ENCODE measurements around the gene SLC5A10. TPM values are rescaled to one million over a fixed set of nuclear protein-coding genes. Genes with fewer than 3 reads are reported as not detected.
A peak's percentile ranks its signal among the peaks of the same experiment; 100 is the strongest.

The SLC5A10 gene
- total RNA-seq, 1 donor from 2014 or later, result not detected

DNA sequence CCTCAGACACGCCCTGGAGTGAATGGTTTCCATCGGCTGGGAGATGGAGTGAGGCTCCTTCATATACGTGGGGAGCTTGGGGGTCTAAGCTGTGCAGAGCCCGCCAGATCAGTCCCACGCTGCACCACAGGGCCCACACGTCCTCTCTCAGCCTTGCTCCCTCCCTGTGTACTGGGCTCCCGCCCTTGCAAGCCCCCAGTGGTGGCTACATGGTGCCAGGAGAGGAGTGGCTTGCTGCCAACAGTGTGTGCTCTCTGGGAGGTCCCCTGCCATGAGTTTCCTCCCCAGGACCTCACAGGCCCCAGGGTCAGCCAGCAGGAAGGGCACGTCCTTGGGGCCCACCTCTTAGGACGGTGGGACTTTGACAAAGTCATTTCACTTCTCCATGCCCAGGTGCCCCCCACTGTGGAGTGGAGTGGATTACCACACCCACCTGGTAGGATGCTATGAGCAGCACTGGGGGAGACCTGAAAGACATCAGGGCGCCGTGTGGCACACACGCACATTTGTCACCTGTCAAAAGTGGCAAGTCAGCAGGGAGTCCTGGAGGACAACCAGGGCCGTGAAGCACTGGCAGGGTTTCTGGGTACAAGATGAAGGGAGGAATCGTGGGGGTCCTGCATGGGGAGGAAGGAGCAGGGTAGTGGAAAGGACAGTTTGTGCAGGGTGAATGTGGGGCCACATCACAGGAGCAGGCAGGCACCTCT lies 13.7 kb downstream of the SLC5A10 start:
- no peaks in the 10 kb centered on the region for H3K27me3 ChIP-seq
- no peak for TF ChIP-seq CTCF (IDR thresholded peaks at IDR 0.05)
- no peaks in the 10 kb centered on the region for H3K9me3 ChIP-seq
- intact Hi-C loops (cut with DNase I), result no loop called here
- DNase-seq (ENCODE audit: low spot score in 2 of 2), result no peak
- peaks cover 0 to 4% of the 10 kb centered on the region in 2 donors for H3K4me1 ChIP-seq
- no peaks in the 10 kb centered on the region for H3K36me3 ChIP-seq
- no peak overlapping the region for H3K27ac ChIP-seq
- no peak overlapping the region for H3K4me3 ChIP-seq

DNA sequence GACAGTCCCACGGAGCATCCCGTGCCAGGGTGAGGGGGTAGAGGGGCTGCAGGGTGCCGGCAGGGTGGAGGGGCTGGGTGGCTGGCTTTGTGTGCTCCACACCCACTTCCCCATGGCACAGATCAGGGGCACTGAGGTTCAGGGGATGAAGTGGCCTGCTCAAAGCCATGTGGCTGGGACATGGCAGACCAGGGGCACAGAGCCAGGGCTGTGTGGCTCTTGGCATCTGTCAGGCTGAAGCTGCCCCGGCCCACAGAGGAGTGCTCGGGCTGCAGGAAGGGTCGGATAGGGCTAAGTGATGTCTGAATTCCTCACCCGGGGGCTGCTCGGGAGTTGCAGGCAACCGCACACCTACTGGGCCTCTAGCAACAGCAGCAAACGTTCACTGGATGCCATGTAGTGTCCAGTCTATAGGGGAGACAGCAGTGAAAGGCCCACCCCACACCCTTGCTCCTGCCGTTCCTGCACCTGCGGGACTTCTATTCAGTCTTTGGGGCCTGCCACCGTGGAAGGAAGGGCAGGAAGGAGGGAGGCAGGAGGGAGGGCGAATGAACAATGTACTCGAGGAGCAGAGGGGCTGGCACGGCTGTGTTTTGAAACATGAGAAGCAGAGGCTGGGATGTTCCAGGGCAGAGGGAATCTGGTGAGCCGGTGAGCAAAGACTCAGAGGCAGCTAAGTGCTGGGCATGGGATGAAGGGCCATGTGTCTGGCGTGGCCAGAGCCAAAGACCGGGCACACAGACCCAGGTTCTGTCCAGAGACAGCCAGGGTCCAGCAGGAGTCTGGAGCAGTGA lies 15.1 kb downstream of the SLC5A10 start:
- peak overlapping the region in 1 of 2 donors; percentile 11 for H3K27ac ChIP-seq
- intact Hi-C loops (cut with DNase I), result no loop called here
- no peak overlapping the region for H3K4me3 ChIP-seq
- H3K4me1 ChIP-seq, result peaks cover 0 to 4% of the 10 kb centered on the region in 2 donors
- H3K36me3 ChIP-seq, result peaks cover 0 to 6% of the 10 kb centered on the region in 2 donors
- H3K9me3 ChIP-seq, result no peaks in the 10 kb centered on the region
- DNase-seq (ENCODE audit: low spot score in 2 of 2), result no peak
- no peaks in the 10 kb centered on the region for H3K27me3 ChIP-seq
- TF ChIP-seq CTCF (IDR thresholded peaks at IDR 0.05), result no peak

DNA sequence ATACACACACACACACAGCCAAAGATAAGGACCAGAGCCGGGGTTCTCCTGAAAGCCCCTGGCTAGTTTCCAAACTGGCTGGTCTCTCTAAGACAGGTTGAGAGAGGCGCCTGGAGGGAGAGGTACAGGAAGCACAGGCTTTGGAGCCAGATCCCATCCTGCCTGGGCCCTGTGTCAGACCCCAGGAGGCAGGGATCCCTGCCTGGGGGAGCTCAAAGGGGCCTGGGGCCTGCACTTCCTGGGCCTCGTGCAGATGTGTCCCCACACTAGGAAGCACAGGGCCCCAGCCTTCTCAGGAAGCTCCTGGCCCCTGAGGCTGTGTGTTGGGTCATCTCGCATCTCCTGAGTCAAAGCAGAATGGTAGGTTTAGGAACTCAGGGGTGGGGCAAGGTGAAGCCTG lies 16.0 kb downstream of the SLC5A10 start:
- H3K36me3 ChIP-seq, result peaks cover 0 to 6% of the 10 kb centered on the region in 2 donors
- no peak for TF ChIP-seq CTCF (IDR thresholded peaks at IDR 0.05)
- H3K27me3 ChIP-seq, result no peaks in the 10 kb centered on the region
- H3K9me3 ChIP-seq, result no peaks in the 10 kb centered on the region
- intact Hi-C loops (cut with DNase I), result no loop called here
- H3K27ac ChIP-seq, result no peak overlapping the region
- peaks cover 0 to 4% of the 10 kb centered on the region in 2 donors for H3K4me1 ChIP-seq
- H3K4me3 ChIP-seq, result no peak overlapping the region
- no peak for DNase-seq (ENCODE audit: low spot score in 2 of 2)

- intact Hi-C loops (cut with DNase I), result no loop called here
- no peak for DNase-seq (ENCODE audit: low spot score in 2 of 2)
- Histone ChIP-seq H3K36me3 (peaks cover 0 to 6% of the 10 kb centered on the region in 2 donors), H3K9me3 (no peaks in the 10 kb centered on the region), H3K4me1 (peaks cover 0 to 4% of the 10 kb centered on the region in 2 donors), H3K4me3 (no peak overlapping the region), H3K27me3 (no peaks in the 10 kb centered on the region), H3K27ac (no peak overlapping the region)
- no peak for TF ChIP-seq CTCF (IDR thresholded peaks at IDR 0.05)
Measured at GRCh38 chr17:18968345-18968744, 16.4 kb downstream of the SLC5A10 start.

- Histone ChIP-seq H3K27ac (no peak overlapping the region), H3K4me1 (peaks cover 0 to 4% of the 10 kb centered on the region in 2 donors), H3K27me3 (no peaks in the 10 kb centered on the region), H3K4me3 (no peak overlapping the region), H3K36me3 (peaks cover 0 to 6% of the 10 kb centered on the region in 2 donors), H3K9me3 (no peaks in the 10 kb centered on the region)
- intact Hi-C loops (cut with DNase I), result no loop called here
- no peak for TF ChIP-seq CTCF (IDR thresholded peaks at IDR 0.05)
- DNase-seq (ENCODE audit: low spot score in 2 of 2), result no peak
Measured at GRCh38 chr17:18968945-18969887, 17.3 kb downstream of the SLC5A10 start.

Measured in ascending aorta (tissue), 2 donors.